Right ventricle myocardium inferior (tissue), 1 donor: Measurements from ENCODE around the gene DYSF. TPM values are rescaled to one million over a fixed set of nuclear protein-coding genes. Genes with fewer than 3 reads are reported as not detected.

Experiments
- ATAC-seq: fragments of 200-7000 bp; cut with Tn5 transposase; one replicate; pipeline ENCODE4 v1.9.1; 2020; ENCODE audit warnings: mild to moderate bottlenecking, moderate library complexity
- DNase-seq: peaks from one replicate; pipeline ENCODE4 v3.0.0; 2021; ENCODE audit errors: missing footprints
- intact Hi-C: fragments of 100-400 bp; cut with DNase I; formaldehyde crosslinking; loops from one replicate; pipeline ENCODE4 v1.11.0; 2022
- total RNA-seq: library from RNA; stranded (reverse); fragmentation: NEBNext Ultra II Directional; extraction: Animal tissue kit (Norgen Biotek cat#: 25700); gene quantifications from one replicate; pipeline ENCODE4 v1.2.1, GENCODE V29; 2021
- donor health status: DM: no; HTN: yes; CAD: no; lungs with severe emphysema.

The DYSF gene
- total RNA-seq, 1 donor from 2014 or later = 57.8 TPM

- no peak for ATAC-seq
- intact Hi-C loops = no loop called here
- DNase-seq = no peak
These were observed 84.9 kb downstream of the DYSF start for GRCh38 chr2:71538241-71538640.

GRCh38 chr2:71538656-71539265 lies 85.4 kb downstream of the DYSF start:
- no peak for DNase-seq
- intact Hi-C loops = no loop called here
- ATAC-seq = no peak

- DNase-seq (no peak), ATAC-seq (no peak)
- intact Hi-C loops = no loop called here
These were observed 87.5 kb downstream of the DYSF start for GRCh38 chr2:71540818-71541217.

DNA sequence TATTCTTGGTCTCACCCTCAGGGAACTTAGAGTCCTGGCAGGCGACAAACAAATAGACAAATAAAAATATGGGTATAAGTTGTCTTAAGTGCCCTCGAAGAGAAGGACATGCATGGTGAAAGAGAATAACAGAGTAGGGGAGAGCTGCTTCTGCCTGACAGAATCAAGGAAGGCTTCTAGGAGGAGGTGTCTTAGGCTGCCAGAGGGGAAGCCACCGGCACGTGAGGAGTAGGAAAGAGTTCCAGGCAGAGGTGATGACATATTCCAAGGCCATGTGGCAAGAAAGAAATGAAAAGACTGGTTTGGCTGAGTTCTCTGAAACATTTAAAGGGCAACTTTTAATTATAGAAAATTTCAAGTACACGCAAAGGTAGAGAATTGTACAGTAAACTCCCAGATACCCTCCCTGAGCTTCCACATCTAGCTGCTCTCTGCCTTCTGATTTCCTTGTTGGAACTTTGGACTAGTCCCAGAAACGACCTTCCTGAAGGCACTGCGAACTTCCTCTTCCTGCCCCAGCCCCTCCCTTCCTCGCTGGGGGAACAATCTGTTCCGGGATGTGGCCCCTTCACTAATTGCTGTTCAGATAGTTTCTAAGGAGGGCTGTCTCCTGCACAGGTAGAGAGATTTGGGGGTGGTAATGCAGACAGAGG lies 91.7 kb downstream of the DYSF start:
- DNase-seq (no peak), ATAC-seq (peak; percentile 36)
- intact Hi-C loops = loop anchor here (1.0 to 5.0 kb wide), 5 partner anchors 62 to 605 kb away; no protein-coding TSS in a partner anchor

DNA sequence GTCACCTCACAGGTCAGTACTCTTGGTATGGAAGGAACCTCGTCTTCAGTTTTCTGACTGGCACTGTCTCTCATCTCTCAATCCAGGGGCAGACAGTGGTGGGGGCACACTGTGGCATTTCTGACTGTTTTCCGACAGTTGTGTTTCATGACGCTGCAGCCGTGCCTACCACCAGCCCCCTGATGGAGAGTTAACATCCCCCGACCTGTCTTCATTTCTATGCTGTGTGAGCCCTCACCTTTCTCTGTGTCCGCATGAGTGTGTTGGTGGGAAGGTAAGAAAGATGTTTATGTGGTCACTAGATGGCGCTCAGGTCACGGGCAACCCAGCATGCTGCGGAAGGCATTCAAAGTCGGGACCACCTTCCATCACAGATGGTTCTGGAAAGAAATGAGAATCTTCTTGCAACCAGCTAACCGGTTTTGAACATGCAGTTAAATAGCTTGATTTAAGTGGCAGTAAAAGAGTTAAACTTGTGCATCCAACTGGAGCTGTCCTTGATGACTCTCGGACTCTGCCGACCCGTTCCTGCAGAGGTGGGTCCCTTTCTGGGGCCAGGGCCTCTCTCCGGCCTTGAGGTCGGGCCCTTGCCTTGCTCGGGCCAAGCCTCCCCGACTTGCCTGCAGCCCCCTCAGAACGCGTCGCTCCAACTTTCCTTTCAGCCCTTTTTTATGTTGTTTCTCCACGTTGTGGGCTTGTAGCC lies 92.4 kb downstream of the DYSF start:
- intact Hi-C loops = loop anchor here (1.0 to 5.0 kb wide), 5 partner anchors 62 to 605 kb away; no protein-coding TSS in a partner anchor
- ATAC-seq = peak; percentile 67

GRCh38 chr2:71546275-71546638 lies 92.9 kb downstream of the DYSF start:
- ATAC-seq (no peak), DNase-seq (no peak)
- intact Hi-C loops = loop anchor here (5.0 kb wide), 4 partner anchors 61 to 451 kb away; no protein-coding TSS in a partner anchor

More for the DNA sequence above, 92.4 kb downstream of the DYSF start:
- no peak for DNase-seq

DNA sequence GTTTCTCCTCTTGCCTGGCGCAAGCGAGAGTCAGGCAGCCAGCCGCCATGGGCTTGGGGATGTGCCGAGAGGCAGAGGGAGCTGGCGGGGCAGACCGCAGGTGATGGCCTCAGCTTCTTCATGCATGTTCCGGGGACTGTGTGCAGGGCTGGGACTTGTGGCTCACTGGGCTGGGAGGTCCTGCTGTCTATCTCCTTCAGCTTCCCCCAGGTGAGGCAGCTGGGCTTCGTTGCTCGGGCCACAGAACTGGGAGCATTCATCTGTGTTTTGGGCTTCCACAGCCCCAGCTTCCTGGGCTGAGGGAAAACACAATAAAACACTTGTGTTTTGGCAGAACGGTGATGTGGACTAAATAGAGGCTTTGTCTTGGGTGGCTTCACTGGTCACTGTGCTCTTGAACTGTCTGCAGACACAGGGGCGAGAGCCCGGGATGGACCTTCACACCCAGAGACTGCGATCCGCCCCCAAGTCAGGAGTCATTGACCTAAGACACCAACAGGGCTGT lies 93.5 kb downstream of the DYSF start:
- DNase-seq (no peak), ATAC-seq (no peak)
- intact Hi-C loops = loop anchor here (5.0 kb wide), 4 partner anchors 60 to 450 kb away; no protein-coding TSS in a partner anchor

- no peak for ATAC-seq
- intact Hi-C loops = loop anchor here (5.0 kb wide), 4 partner anchors 60 to 450 kb away; no protein-coding TSS in a partner anchor
- DNase-seq = no peak
These were observed 94.4 kb downstream of the DYSF start for GRCh38 chr2:71547616-71548285.

DNA sequence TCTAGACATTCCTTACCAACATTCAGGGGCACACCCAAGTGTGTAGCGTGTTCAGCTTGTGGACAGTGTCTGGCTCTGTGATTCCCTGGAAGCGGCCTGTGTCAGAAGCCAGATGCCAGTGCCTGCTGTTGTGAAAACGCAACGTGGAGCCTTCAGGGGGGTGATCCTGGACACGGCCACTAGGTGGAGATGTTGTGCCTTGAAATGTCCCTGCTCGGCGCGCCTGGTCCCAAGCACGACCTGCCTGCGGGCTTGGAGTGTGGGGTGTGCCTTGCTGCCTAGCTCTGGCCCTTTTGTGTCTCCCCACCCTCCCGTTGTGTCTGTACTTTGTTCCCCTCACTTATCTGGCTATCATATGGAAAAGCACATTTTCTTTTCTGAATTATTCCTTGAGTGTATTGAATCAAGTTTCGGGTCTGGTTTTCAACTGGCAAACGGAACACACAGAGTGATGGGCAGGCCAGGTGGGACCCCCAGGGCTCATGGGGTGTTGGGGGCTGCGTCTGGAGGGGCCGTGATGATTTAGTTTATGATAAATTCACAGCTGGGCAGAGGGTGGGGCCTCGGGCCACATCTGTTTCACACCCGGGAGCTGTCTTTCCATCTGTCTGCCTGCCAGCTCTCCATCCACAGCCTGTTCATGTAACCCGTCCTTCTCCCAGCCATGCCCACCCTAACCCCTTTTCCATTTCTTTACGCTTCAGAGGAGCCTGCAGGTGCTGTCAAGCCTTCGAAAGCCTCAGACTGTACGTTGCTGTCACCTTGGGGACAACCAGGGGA lies 95.5 kb downstream of the DYSF start:
- DNase-seq (peak; percentile 76), ATAC-seq (peak; percentile 60)
- intact Hi-C loops = loop anchor here (5.0 kb wide), 4 partner anchors 58 to 448 kb away; no protein-coding TSS in a partner anchor

- intact Hi-C loops = no loop called here
- DNase-seq (no peak), ATAC-seq (no peak)
These were observed 97.7 kb downstream of the DYSF start for GRCh38 chr2:71550801-71551630.

DNA sequence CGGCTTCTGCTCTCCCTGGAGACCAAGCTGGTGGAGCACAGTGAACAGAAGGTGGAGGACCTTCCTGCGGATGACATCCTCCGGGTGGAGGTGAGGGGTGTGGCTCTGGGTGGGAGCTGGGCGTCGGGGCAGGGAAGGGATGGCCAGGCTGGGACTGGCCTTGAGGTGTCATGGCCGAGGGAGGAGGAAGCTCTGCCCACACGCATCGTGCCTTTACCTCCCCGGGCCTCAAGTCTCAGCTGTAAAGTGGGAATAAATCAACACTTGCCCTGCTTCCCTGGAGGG lies 98.2 kb downstream of the DYSF start:
- ATAC-seq (no peak), DNase-seq (no peak)
- intact Hi-C loops = no loop called here

DNA sequence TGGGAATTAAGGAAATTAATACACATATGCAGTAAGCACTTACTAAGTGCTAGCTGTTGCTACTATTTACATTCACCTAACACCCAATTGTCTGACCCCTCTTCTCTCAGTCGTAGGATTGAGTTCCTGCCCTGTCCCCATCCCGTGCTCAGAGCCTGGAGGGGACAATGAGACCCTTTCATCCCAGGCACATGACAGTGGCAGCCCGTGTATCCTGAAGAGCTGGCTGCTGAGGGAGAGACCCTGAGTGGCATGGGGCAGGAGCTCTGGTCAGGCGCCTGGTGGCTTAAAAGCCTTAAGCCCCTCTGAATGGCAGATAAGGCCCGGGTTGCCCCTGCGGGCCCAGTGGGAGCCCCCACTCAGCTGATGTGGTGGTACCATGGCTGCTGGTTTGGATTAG lies 99.0 kb downstream of the DYSF start:
- ATAC-seq (no peak), DNase-seq (no peak)
- intact Hi-C loops = no loop called here

DNA sequence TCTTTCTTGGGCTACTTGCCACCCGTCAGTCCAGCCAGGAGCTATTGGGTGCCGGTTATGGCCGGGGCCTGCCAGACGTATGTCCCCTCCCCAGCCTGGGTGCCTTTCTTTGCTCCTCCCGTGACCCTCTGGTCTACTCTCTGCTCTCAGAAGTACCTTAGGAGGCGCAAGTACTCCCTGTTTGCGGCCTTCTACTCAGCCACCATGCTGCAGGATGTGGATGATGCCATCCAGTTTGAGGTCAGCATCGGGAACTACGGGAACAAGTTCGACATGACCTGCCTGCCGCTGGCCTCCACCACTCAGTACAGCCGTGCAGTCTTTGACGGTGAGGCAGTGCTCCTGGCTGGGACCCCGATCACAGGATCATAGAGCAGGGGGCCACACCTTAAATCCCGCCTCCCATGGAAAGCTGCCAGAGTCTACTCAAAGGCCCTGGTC lies 99.5 kb downstream of the DYSF start:
- DNase-seq (no peak), ATAC-seq (no peak)
- intact Hi-C loops = no loop called here

DNA sequence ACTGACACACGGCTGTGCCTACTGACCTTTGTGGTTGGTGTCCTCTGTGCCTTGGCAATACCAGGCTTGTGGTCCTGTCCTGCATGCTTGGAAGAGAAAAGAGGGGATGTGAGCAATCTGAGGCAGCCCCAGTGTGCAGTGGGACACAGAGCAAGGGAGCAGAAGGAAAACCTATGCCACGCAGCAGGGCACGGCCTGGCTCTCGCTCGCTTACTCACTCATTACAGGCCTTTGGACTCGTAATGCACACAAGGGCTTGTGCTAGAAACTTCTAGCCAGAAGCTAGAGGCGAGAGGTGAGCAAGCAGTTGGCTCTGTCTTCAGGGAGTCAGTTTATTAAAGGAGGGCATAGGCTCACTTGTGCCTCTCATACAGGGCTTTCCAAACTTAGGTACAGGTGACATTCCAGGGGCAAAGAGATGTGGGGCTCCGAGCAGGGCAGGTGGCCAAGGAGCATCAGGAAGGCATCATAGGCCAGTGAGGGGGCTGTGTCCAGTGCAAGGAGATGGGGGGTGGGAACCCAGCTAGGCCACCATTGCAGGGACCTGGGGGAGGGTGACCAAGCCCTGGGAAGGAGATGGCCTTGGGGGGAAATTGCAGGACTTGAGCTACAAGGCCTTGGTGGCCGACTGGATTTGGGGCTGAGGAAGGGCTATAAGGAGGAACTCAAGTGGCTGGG lies 100.8 kb downstream of the DYSF start:
- no peak for DNase-seq
- ATAC-seq = no peak
- intact Hi-C loops = no loop called here

DNA sequence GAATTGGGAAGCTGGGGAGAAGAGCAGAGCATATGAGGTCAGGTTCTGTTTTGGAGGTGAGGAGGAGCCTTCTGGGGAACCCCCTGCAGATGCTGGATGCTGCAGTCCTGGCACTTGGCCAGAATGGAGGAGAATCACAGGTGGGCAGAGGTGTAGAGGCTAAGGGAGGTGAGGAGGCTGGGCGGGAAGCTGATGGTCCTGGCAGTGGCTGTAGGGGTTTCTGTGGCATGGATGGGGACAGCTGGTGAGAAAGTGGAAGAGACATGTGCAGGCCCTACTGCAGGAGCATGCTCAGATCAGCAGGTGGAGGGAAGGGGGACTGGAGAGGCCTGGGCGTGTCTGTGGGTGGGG lies 101.3 kb downstream of the DYSF start:
- intact Hi-C loops = no loop called here
- DNase-seq (no peak), ATAC-seq (no peak)

DNA sequence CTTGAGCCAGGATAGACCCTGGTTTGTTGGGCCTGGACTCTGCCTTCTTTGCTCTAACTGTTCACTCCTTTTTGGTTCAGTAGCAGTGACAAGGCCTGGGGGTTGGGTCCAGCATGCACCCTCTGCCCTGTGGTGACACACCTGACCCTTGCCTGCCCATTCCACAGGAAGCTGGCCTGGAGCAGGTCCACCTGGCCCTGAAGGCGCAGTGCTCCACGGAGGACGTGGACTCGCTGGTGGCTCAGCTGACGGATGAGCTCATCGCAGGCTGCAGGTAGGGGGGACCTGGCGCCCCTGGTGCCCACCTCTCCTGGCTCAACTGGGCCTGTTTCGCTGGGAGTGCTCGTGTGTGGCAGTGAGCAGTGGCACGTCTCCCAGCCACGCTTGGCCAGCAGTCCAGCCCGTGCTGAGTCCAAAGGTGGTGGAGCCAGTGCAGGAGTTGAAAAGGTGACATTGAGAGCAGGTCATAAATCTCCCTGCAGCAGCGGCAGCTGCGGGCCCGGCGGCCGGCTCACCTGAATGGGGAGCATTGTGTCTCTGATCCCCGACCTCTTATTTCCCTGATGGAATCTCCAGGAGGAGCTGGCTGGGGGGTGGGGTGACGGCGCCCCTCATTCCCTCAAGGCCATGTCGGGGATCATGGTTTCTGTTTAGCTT lies 102.6 kb downstream of the DYSF start:
- DNase-seq (no peak), ATAC-seq (no peak)

More for the DNA sequence above, 102.6 kb downstream of the DYSF start:
- intact Hi-C loops = no loop called here
